Hematopoietic multipotent progenitor cell treated with erythropoietin and hydrocortisone succinate and interleukin-3 and kit ligand, for 15 days (in vitro differentiated cells): Measurements from ENCODE around the gene TRPM5.

Experiments used
- DNase-seq: peaks from one replicate; pipeline ENCODE4 v3.0.0-alpha.2; 2015; ENCODE audit warnings: low spot score

TRPM5 gene

DNA sequence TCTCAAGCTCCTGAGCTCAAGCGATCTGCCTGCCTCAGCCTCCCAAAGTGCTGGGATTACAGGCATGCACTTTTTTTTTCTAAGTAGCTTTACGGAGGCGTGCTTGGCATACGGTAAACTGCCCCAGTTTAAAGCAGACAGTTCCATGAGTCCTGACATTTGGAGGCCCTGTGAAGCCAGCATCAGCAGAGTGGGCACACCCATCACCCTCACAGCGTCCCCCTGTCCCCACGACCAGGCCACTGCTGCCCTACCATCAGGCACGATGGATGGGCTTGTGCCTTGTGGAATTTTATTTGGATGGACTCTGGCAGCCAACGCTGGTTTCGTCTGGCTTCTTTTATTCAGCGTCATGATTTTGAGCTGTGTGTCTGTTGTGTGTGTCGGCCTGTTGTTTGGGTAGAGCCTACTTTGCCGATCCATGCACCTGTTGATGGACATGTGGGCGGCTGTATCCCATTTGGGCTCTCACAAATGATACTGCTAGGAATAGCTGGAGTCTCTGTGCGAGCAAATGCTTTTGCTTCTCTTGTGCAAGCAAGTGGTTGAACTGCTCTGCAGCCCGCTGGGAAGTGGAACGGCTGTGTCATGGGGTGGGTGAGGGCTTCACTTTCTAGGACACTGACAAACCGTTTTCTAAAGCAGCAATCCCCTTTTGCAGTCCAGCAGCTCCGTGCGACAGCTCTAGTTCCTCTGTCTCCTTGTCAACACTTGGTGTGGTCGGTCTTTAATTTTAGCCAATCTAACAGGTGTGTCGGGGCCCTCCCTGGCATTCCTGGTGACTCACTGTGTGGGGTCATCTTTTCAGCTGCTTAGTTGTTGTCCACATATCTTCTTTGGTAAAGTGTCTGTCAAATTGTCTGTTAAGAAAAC lies 24.3 kb upstream of the TRPM5 start:
- no peak for DNase-seq

DNA sequence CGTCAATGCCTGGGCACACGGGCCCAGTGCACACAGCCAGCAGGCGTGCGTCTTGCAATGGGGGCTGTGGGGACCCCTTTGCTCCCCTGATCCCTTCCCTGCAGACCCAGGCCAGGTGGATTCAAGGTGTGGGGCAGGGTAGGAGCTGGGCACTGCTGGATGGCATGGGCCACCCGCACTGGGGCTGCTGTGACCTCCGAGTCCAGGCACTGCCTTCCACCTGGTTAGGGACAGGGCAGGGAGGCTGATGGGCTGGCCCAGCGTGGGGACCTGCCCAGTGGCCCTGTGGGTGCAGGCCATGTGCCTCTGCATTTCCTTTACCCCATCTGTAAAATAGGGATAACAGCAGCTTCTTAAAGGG lies 23.4 kb upstream of the TRPM5 start:
- DNase-seq: no peak

- no peak for DNase-seq
Observed at GRCh38 chr11:2466869-2467694, 22.8 kb upstream of the TRPM5 start.

GRCh38 chr11:2466069-2466801 lies 21.9 kb upstream of the TRPM5 start:
- no peak for DNase-seq

- no peak for DNase-seq
Observed at GRCh38 chr11:2465202-2466068, 21.1 kb upstream of the TRPM5 start.

- no peak for DNase-seq
Observed at GRCh38 chr11:2464451-2465165, 20.3 kb upstream of the TRPM5 start.

- no peak for DNase-seq
Observed at GRCh38 chr11:2463766-2464277, 19.5 kb upstream of the TRPM5 start.

DNA sequence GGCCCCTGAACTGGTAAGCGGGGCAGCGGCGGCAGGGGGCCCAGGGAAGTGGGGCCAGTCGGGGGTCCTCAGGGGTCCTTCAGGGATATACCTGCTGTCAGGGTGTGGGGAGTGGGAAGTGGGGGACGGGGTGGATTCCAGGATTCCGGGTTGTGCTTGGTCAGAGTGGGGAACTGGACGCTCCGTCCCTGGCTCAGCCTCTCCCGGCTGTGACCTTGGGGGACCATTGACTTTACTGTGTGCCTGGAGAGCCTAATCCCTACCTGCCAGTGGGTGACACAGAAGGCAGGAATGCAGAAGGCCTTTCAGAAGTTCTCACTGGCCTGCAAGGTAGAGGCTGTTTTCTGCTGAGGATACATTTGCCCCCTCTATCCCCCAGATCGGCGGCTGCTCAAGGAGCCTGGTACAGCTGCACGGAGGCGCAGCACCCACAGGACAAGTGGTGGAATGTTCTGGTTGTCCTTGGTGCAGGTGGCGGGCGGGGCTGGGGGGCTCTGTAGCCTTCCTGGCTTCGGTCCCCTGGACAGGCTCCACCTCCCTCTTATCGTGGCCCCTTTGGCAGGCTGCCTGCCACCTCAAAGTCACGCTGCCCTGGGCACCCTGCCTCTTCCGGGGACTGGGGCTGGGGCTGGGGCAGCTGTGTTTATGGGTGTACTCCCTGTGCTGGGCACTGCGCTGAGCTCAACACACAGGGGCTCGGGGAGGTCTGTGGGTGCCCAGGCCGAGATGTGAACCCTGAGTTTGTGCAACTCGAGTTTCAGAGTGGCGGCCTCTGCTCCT lies 18.9 kb upstream of the TRPM5 start:
- DNase-seq: peak; percentile 56

GRCh38 chr11:2462543-2462985 lies 18.2 kb upstream of the TRPM5 start:
- DNase-seq: no peak

- DNase-seq: no peak
Observed at GRCh38 chr11:2461956-2462542, 17.7 kb upstream of the TRPM5 start.

DNA sequence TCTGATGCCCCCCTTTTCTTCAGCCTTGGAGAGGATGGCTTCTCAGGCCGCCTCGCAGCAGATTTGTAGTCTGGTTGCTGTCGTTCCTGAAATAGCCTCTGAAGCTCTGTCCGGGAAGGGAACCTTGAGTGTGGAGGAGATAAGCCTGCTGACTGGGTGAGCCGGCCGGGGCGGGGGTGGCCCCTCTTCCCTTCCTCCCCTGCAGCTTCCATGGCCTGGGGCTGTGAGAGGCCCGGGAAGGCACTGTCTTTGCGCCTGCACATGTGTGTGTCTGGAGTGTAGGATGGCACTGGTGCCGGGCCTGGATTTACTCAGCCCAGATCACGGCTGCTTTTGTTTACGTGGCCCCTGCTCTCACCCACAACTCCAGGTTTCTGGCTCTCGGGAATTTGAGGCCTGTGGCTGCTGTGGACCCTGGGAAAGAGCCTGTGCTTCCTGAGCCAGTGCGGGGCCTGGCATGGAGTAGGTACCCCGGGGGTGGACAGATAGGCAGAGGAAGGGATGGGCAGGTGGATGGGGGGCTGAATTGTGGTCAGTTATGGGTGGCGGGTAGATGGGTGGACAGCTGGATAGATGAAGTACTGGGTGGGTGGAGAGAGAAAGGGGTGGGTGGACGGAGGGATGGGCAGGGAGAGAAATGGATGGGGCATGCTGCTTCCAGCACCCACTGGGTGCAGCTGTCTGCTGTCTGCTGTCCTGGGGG lies 17.1 kb upstream of the TRPM5 start:
- no peak for DNase-seq

DNA sequence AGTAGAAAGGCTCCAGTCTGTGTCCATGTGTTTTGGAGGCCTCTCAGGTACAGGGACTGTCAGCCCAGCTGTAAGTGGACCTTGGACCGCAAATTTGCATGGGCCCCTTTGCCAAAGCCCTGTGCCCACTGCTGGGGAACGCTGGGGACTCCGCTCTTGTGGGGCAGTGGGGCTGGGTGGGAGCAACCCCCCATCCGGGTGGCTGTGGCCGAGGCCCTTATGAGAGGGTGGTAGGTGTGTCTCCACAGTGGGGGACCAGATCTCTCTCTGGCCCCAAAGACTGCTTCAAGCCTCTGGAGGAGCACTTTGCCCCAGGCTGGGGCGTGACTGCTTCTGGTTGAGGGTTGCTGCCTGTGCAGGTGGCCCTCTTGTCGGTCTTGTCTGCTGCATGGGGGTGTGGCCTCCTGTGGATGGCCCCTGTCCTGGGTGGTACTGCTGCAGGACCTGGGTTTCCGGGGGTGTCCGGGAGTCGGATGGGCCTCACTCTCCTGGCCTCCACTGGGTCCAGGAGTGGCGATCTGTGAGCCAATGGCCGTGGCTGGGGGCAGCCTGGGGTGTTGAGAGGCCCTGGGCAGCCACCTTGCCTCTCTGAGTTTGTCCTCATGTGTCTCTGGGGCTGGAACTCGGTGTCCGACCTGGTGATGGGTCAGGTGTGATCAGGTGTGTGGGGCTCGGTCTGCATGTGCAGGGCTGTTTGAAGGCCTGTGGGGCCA lies 16.4 kb upstream of the TRPM5 start:
- no peak for DNase-seq

- no peak for DNase-seq
Observed at GRCh38 chr11:2459796-2460531, 15.7 kb upstream of the TRPM5 start.

DNA sequence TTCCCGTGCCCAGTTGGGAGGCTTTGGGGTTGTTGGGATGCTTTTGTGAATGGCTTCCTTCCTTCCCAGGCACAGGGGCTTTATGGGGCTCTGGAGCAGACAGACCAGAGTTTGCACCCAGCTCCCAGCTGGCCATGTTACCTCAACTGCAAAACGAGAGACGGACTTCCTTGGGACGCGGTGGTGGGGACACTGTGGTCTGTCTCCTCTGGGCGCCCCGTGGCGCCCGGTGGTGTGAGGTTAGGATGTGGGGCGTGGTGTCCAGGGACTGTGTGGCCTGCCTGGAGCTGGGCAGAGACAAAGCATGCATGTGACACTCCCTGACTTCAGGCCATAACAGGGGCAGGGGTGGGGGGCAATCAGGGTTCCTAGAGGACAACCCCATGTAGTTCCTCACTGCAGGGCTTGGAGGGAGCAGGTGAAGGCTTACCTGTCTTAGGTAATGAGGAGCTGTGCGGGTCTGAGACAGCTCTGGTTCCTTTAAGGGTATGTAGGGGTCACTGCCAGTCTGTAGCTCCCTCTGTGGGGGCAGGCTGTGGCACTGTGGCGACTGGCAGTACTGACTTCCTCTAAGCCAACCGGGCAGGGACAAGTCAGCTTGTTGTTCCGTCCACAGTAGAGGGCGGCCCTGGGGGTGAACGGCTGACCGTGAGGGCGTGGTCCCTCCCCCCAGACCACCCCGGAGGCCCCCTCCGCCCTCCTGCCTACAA lies 14.9 kb upstream of the TRPM5 start:
- no peak for DNase-seq

DNA sequence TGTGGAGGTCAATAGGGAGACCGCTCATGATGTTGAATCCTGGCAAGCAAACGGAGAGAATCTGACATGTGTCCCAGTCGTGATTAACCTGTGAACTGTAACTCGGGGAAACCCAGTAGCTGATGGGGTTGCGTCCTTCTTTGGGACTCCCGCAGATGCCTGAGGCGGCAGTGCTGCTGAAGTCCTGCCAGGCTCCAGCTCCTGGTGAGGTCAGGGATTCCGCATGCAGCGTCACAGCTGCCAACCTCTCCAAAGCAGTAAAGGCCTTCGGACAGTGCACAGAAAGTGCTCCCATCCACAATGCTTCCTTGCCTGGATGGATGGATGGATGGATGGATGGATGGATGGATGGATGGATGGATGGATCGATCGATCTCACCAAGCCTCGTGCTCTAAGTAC lies 14.0 kb upstream of the TRPM5 start:
- no peak for DNase-seq

DNA sequence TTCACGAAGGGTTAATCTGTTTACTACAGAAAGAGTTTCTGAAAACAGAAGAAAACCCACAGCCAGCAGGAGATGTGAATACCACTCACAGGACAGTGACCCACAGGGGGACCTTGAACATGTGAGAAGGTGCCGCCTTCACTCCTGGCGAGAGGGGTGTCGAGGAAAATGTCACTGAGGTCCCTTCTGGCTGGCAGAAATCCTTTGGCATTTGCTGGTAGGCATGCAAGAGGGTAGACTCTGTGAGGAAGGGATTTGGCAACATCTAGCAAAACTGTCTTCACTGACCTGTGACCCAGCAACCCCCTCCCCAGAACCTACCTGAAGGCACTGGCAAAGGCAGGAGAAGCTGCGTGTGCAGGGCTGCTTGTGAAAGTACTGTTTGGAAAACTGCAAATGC lies 9.1 kb upstream of the TRPM5 start:
- no peak for DNase-seq
